ENCODE measurements around the gene TM9SF3.

GRCh38 chr10:96501985-96502384, 84.8 kb downstream of the TM9SF3 start:
- TF ChIP-seq EZH2 (IDR thresholded peaks at IDR 0.05; ENCODE audit: borderline replicate concordance, low read depth, low read length, poor library complexity, severe bottlenecking) (no peak), CTCF (conservative IDR thresholded peaks at IDR 0.05; ENCODE audit: low read depth, low read length) (no peak)

Measured in A673 (cell line).